NCI-H2196 (cell line): Measurements from ENCODE around the gene DNAH8.

Experiments
- DNase-seq: peaks from one replicate; lab custom pipeline; 2025; ENCODE audit not compliant: unreplicated experiment; lab: John Stamatoyannopoulos, UW

Gene DNAH8

GRCh38 chr6:38944655-38945279, 229.7 kb downstream of the DNAH8 start:
- DNase-seq = no peak

- no peak for DNase-seq
Measured at GRCh38 chr6:38955861-38956260, 240.8 kb downstream of the DNAH8 start.

- DNase-seq = no peak
Measured at GRCh38 chr6:38957426-38957825, 242.3 kb downstream of the DNAH8 start.

GRCh38 chr6:38959138-38959537, 244.0 kb downstream of the DNAH8 start:
- no peak for DNase-seq

GRCh38 chr6:38968702-38969149, 253.6 kb downstream of the DNAH8 start:
- DNase-seq = no peak

- peak; percentile 73 for DNase-seq
Measured at GRCh38 chr6:38973178-38974057, 258.3 kb downstream of the DNAH8 start.

- peak; percentile 14 for DNase-seq
Measured at GRCh38 chr6:38974389-38975151, 259.5 kb downstream of the DNAH8 start.

- DNase-seq = no peak
Measured at GRCh38 chr6:38975621-38976049, 260.5 kb downstream of the DNAH8 start.

GRCh38 chr6:38976051-38976450, 260.9 kb downstream of the DNAH8 start:
- no peak for DNase-seq

- DNase-seq = no peak
Measured at GRCh38 chr6:38976801-38977500, 261.8 kb downstream of the DNAH8 start.

GRCh38 chr6:38978139-38978704, 263.1 kb downstream of the DNAH8 start:
- no peak for DNase-seq

GRCh38 chr6:38982470-38982869, 267.4 kb downstream of the DNAH8 start:
- DNase-seq = no peak

- no peak for DNase-seq
Measured at GRCh38 chr6:38984723-38985122, 269.6 kb downstream of the DNAH8 start.

GRCh38 chr6:38985839-38986238, 270.7 kb downstream of the DNAH8 start:
- no peak for DNase-seq

- no peak for DNase-seq
Measured at GRCh38 chr6:38987503-38987902, 272.4 kb downstream of the DNAH8 start.

- no peak for DNase-seq
Measured at GRCh38 chr6:38988736-38989449, 273.8 kb downstream of the DNAH8 start.

GRCh38 chr6:38990475-38990874, 275.4 kb downstream of the DNAH8 start:
- no peak for DNase-seq

- DNase-seq = no peak
Measured at GRCh38 chr6:38996676-38997075, 281.6 kb downstream of the DNAH8 start.

- peak; percentile 16 for DNase-seq
Measured at GRCh38 chr6:38997128-38997761, 282.1 kb downstream of the DNAH8 start.
